MCF 10A (cell line): ENCODE data around the gene SCN8A. TPM values are rescaled to one million over a fixed set of nuclear protein-coding genes. Genes with fewer than 3 reads are reported as not detected.

ENCODE experiments used
- BruUV-seq: library from RNA; stranded (reverse); fragments of 400-500 nt; replicated peaks from 2 replicates; lab custom pipeline; 2021; lab: Mats Ljungman, UMichigan
- CTCF ChIA-PET: fragments of 300-600 bp; sonication (Branson Sonifier 250); formaldehyde crosslinking; extraction: SDS; loops from one replicate; lab custom pipeline; 2021; ENCODE audit warnings: antibody characterized with exemption, inconsistent platforms; lab: Yijun Ruan, JAX
- POLR2A ChIA-PET: fragments of 300-600, 350-650 bp; sonication (Branson Sonifier 250); formaldehyde crosslinking; extraction: SDS; loops from one replicate; lab custom pipeline; 2020; ENCODE audit warnings: antibody characterized with exemption, inconsistent platforms; lab: Yijun Ruan, JAX
- DNase-seq: peaks from one replicate; pipeline ENCODE4 v3.0.0-alpha.2; 2018; ENCODE audit not compliant: unreplicated experiment
- H3K27ac Mint-ChIP-seq: one replicate; pipeline ENCODE4 v1.8.0; 2022; ENCODE audit warnings: mild to moderate bottlenecking, low read depth, mixed read lengths; ENCODE audit not compliant: unreplicated experiment
- H3K27me3 Mint-ChIP-seq: one replicate; pipeline ENCODE4 v1.8.0; 2022; ENCODE audit warnings: mixed read lengths; ENCODE audit not compliant: insufficient read depth, unreplicated experiment
- H3K36me3 Mint-ChIP-seq: one replicate; pipeline ENCODE4 v1.8.0; 2022; ENCODE audit warnings: mild to moderate bottlenecking, moderate library complexity, mixed read lengths; ENCODE audit not compliant: insufficient read depth, unreplicated experiment
- H3K4me1 Mint-ChIP-seq: one replicate; pipeline ENCODE4 v1.8.0; 2022; ENCODE audit warnings: mixed read lengths; ENCODE audit not compliant: insufficient read depth, unreplicated experiment
- H3K4me3 Mint-ChIP-seq: one replicate; pipeline ENCODE4 v1.8.0; 2022; ENCODE audit warnings: mild to moderate bottlenecking, moderate library complexity, mixed read lengths; ENCODE audit not compliant: unreplicated experiment
- H3K9me3 Mint-ChIP-seq: one replicate; pipeline ENCODE4 v1.8.0; 2022; ENCODE audit warnings: mixed read lengths; ENCODE audit not compliant: unreplicated experiment
- intact Hi-C: fragments of 100-400 bp; cut with micrococcal nuclease; formaldehyde crosslinking; loops from 2 replicates; pipeline ENCODE4 v1.14.1; 2022
- total RNA-seq: library from RNA; stranded (reverse); gene quantifications from 2 replicates; pipeline ENCODE4 v1.2.3, GENCODE V29; 2022
- TF ChIP-seq, protein P1 (sequence below): fragments of 200-600 bp; IDR thresholded peaks from one replicate; pipeline ENCODE4 v1.8.0; 2022; ENCODE audit warnings: antibody characterized with exemption, mild to moderate bottlenecking; ENCODE audit not compliant: unreplicated experiment

Gene SCN8A
- total RNA-seq, 1 experiment from 2014 or later = 0.70 TPM

DNA sequence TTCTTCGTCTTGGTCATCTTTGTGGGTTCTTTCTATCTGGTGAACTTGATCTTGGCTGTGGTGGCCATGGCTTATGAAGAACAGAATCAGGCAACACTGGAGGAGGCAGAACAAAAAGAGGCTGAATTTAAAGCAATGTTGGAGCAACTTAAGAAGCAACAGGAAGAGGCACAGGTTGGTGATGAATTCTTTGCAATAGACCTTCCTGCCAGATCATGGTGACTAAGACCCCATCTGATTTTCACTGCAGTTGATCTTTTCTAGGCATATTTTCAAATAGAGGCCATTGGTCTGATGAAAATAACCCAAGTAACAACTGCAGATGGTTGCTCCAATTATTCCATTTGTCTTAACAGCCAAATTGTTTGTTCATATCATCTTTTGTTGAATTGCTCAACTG, 114.4 kb downstream of the SCN8A start:
- H3K27ac Mint-ChIP-seq = no peak overlapping the region
- TF ChIP-seq, protein P1, sequence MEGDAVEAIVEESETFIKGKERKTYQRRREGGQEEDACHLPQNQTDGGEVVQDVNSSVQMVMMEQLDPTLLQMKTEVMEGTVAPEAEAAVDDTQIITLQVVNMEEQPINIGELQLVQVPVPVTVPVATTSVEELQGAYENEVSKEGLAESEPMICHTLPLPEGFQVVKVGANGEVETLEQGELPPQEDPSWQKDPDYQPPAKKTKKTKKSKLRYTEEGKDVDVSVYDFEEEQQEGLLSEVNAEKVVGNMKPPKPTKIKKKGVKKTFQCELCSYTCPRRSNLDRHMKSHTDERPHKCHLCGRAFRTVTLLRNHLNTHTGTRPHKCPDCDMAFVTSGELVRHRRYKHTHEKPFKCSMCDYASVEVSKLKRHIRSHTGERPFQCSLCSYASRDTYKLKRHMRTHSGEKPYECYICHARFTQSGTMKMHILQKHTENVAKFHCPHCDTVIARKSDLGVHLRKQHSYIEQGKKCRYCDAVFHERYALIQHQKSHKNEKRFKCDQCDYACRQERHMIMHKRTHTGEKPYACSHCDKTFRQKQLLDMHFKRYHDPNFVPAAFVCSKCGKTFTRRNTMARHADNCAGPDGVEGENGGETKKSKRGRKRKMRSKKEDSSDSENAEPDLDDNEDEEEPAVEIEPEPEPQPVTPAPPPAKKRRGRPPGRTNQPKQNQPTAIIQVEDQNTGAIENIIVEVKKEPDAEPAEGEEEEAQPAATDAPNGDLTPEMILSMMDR = no peak
- POLR2A ChIA-PET = no interaction called here
- CTCF ChIA-PET = no interaction called here
- no peak overlapping the region for H3K4me3 Mint-ChIP-seq
- no peaks in the 10 kb centered on the region for H3K27me3 Mint-ChIP-seq
- no peaks in the 10 kb centered on the region for H3K36me3 Mint-ChIP-seq
- H3K4me1 Mint-ChIP-seq = no peaks in the 10 kb centered on the region
- no TSS peak for BruUV-seq
- intact Hi-C loops = no loop called here
- DNase-seq = no peak
- no peaks in the 10 kb centered on the region for H3K9me3 Mint-ChIP-seq

DNA sequence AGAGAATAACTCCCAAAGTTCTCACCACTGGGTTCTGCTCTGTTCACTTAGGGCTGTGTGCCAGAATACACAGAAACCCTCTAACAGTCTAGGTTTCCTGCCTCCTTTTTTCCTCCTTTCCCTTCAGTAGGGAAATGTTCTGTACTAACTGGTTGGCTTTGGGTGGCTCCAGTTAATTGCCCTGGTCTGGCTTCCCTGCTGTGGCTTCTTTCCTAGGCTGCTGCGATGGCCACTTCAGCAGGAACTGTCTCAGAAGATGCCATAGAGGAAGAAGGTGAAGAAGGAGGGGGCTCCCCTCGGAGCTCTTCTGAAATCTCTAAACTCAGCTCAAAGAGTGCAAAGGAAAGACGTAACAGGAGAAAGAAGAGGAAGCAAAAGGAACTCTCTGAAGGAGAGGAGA, 115.2 kb downstream of the SCN8A start:
- Mint-ChIP-seq H3K4me1 (no peaks in the 10 kb centered on the region), H3K9me3 (no peaks in the 10 kb centered on the region), H3K27ac (no peak overlapping the region), H3K27me3 (no peaks in the 10 kb centered on the region), H3K36me3 (no peaks in the 10 kb centered on the region), H3K4me3 (no peak overlapping the region)
- TF ChIP-seq, protein P1 = no peak
- BruUV-seq = no TSS peak
- POLR2A ChIA-PET = no interaction called here
- intact Hi-C loops = no loop called here
- CTCF ChIA-PET = no interaction called here
- DNase-seq = no peak

DNA sequence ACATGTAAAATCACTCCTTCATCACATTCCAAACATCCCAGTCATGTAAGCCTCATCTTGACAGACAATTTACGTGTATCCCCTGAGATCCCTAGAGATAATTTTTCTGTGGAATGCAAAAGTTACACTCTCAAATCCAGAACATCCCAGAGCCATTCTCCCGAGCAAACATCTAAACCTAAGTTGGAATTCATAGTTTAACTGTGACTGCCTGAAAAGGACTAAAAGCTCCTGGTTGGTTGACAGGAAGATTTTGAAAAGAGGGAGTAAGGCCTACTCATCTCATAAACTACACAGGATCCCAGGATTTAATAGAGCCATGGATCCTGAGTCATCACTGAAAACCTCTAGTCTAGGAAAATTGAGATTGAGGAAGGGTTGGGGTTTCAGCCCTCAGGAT, 123.6 kb downstream of the SCN8A start:
- Mint-ChIP-seq H3K9me3 (no peaks in the 10 kb centered on the region), H3K4me3 (no peak overlapping the region), H3K4me1 (no peaks in the 10 kb centered on the region), H3K36me3 (no peaks in the 10 kb centered on the region), H3K27ac (no peak overlapping the region), H3K27me3 (no peaks in the 10 kb centered on the region)
- TF ChIP-seq, protein P1 = no peak
- intact Hi-C loops = no loop called here
- ChIA-PET CTCF (no interaction called here), POLR2A (no interaction called here)
- no peak for DNase-seq
- no TSS peak for BruUV-seq

DNA sequence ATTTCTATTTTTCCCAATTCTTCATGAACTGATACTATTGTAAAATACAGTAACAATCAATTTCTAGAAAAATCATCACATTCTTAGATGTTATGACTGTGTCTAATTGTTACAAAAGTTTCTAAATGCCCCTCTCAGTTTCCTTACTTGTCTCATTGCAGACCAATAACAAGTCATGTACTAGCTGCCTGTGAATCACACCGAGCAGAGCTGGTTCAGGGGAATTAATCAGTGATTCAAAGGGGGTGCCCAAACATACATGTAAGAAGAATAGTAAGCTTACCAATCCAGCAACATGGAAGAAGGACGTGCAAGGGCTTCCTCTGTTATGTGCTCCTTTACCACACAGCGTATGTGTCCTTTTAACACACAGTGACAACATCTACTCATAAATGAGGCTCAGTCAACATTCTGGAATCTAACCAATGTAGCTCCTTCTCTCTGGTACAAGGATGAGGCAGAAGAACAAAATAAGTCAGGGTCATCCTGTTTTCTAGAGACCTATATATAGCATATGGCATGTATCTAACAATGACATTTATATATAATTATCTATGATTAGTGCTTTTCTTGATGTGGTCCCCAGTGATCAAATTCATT, 126.4 kb downstream of the SCN8A start:
- no TSS peak for BruUV-seq
- no peaks in the 10 kb centered on the region for H3K9me3 Mint-ChIP-seq
- ChIA-PET POLR2A (no interaction called here), CTCF (no interaction called here)
- TF ChIP-seq, protein P1 = no peak
- H3K27ac Mint-ChIP-seq = no peak overlapping the region
- H3K4me3 Mint-ChIP-seq = no peak overlapping the region
- no peaks in the 10 kb centered on the region for H3K4me1 Mint-ChIP-seq
- H3K36me3 Mint-ChIP-seq = no peaks in the 10 kb centered on the region
- DNase-seq = no peak
- H3K27me3 Mint-ChIP-seq = peaks cover 10% of the 10 kb centered on the region
- intact Hi-C loops = no loop called here
